ENCODE data around the gene CT47C1.

DNA sequence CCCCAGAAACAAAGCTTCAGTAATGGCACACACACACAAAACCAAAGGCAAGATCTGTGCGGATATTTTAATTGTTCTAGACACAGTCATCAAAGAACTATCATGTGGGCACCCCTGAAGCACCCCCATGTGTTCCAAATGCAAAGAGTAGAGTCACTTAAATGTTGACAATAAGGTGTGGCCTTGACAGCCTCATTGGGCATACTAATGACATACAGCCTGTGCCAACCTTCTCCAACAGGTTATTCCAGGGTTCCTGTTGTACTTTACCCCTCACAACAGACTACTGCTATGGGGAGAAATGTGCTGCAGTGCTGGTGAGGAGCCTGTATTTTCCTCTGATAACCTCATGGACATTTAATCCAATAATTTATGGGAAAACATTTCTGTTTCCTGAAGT is 29.8 kb upstream of the CT47C1 start:
- TF ChIP-seq TCF12 (IDR thresholded peaks at IDR 0.05; ENCODE audit: low read depth) (no peak), RAD21 (IDR thresholded peaks at IDR 0.05; ENCODE audit: low read depth) (no peak)

Data from Ishikawa (cell line).